Breast epithelium (tissue), 4 donors: ENCODE measurements around the gene MAN2A1. TPM values are rescaled to one million over a fixed set of nuclear protein-coding genes. Genes with fewer than 3 reads are reported as not detected.

Source experiments
- DNase-seq, 2 donors: peaks; one replicate each; pipeline ENCODE4 v3.0.0-alpha.2; 2019; ENCODE audit warnings: low spot score in 2 of 2
- H3K27ac ChIP-seq, 2 donors: fragments of 200-600 bp; sonication (generic) in 1 of 2; one replicate each; pipeline ENCODE4 v1.5.1; 2016 to 2019; ENCODE audit warnings: mild to moderate bottlenecking in 1 of 2
- H3K27me3 ChIP-seq, 2 donors: fragments of 200-600 bp; sonication (generic) in 1 of 2; one replicate each; pipeline versions ENCODE4 v1.5.1 to v1.6.0; 2017 to 2019; ENCODE audit warnings: control low read depth in 1 of 2, mild to moderate bottlenecking in 1 of 2
- H3K36me3 ChIP-seq: fragments of 200-600 bp; one replicate; pipeline ENCODE4 v1.5.1; 2019
- H3K4me1 ChIP-seq, 2 donors: fragments of 200-600 bp; sonication (generic); one replicate each; pipeline ENCODE4 v1.5.1; 2016 to 2019; ENCODE audit warnings: control low read depth in 1 of 2
- H3K4me3 ChIP-seq, 3 donors: fragments of 200-600 bp; sonication (generic); 1 replicate in 2 of 3; 2 replicates in 1 of 3; pipeline ENCODE4 v1.5.1; 2016 to 2019; ENCODE audit warnings: mild to moderate bottlenecking in 3 of 3, moderate library complexity in 2 of 3
- H3K9me3 ChIP-seq, 2 donors: fragments of 200-600 bp; sonication (generic) in 1 of 2; one replicate each; pipeline ENCODE4 v1.5.1; 2016 to 2019; ENCODE audit warnings: control low read depth in 1 of 2
- POLR2A ChIP-seq: fragments of 450-650 bp; IDR thresholded peaks from one replicate; pipeline ENCODE4 v1.6.1; 2016; ENCODE audit warnings: antibody characterized with exemption, mild to moderate bottlenecking, moderate library complexity
- POLR2AphosphoS5 ChIP-seq, 3 donors: sonication (generic); formaldehyde crosslinking; IDR thresholded peaks; one replicate each; pipeline ENCODE4 v1.6.1; 2017; ENCODE audit warnings: antibody characterized with exemption in 3 of 3
- intact Hi-C: fragments of 100-400 bp; cut with DNase I; formaldehyde crosslinking; loops from one replicate; pipeline ENCODE4 v1.15.1; 2023; ENCODE audit warnings: low total_unique reads
- total RNA-seq, 3 donors: library from RNA; depleted of rRNA; stranded (reverse); fragments of >200 nt; gene quantifications; one replicate each; pipeline ENCODE4 v1.1.0, GENCODE V29; 2016
- TF ChIP-seq, protein P1 (sequence below), 3 donors: fragments of 450-650 bp; IDR thresholded peaks; one replicate each; pipeline ENCODE4 v1.5.1; 2016 to 2017; ENCODE audit warnings: antibody characterized with exemption in 3 of 3, mild to moderate bottlenecking in 3 of 3, moderate library complexity in 3 of 3

MAN2A1 gene
- total RNA-seq, 3 donors from 2014 or later, result 57.9 to 68.6 (median 63.3) TPM

DNA sequence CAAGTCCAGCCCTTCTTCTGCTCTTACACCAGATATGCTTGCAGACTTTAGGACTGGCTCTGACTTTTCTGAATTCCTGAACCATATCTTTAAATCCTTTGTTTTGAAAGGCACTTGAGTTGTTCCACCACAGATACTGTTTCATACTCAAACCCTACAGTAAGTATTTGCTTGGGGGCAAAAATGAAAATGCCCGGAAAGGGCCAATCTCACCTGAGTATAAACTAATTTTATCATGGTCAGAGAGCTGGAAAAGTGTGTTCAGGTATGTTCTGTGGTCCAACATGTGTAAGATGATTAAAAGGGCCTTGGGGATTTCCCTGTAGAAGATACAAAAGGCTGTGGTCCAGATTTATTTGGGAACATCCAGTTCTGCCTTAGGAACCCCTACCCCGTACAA, 225.2 kb downstream of the MAN2A1 start:
- Histone ChIP-seq H3K9me3 (no peaks in the 10 kb centered on the region), H3K36me3 (no peaks in the 10 kb centered on the region), H3K27ac (no peak overlapping the region), H3K27me3 (no peaks in the 10 kb centered on the region), H3K4me3 (no peak overlapping the region), H3K4me1 (no peaks in the 10 kb centered on the region)
- intact Hi-C loops, result no loop called here
- no peak for DNase-seq
- TF ChIP-seq POLR2AphosphoS5 (IDR thresholded peaks at IDR 0.05) (no peak), POLR2A (no peak)
- TF ChIP-seq, protein P1, sequence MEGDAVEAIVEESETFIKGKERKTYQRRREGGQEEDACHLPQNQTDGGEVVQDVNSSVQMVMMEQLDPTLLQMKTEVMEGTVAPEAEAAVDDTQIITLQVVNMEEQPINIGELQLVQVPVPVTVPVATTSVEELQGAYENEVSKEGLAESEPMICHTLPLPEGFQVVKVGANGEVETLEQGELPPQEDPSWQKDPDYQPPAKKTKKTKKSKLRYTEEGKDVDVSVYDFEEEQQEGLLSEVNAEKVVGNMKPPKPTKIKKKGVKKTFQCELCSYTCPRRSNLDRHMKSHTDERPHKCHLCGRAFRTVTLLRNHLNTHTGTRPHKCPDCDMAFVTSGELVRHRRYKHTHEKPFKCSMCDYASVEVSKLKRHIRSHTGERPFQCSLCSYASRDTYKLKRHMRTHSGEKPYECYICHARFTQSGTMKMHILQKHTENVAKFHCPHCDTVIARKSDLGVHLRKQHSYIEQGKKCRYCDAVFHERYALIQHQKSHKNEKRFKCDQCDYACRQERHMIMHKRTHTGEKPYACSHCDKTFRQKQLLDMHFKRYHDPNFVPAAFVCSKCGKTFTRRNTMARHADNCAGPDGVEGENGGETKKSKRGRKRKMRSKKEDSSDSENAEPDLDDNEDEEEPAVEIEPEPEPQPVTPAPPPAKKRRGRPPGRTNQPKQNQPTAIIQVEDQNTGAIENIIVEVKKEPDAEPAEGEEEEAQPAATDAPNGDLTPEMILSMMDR (IDR thresholded peaks at IDR 0.05), result no peak

DNA sequence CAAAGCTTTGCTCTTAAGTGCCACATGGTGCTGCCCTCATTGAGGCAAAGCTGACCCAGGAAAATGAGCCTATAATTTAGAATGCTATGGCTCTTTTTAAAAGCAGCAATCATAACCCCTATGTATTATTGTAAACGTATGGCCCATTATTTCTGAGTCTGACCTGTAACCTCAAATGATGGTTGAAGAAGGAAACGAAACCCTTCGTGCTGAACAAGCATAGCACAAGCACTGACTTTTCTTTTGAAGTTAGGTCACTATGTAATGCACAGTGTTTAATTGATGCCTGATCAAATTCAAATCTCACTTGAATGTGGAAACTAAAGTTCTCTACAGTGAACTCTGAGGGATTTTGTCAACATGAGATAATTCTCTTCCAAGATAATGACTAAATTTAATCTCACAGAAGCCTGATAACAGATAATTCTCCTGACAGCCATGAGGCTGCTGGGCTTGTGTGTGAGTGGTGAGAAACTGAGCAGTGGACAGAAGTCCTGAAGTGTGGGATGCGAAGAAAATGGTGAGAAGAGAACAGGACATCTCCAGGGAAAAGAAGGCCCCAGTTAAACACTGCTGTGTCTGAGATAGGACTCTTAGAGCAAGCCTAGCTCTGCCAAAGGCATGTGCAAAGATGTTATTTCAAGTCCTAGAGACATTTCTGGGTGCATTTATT, 226.9 kb downstream of the MAN2A1 start:
- Histone ChIP-seq H3K36me3 (no peaks in the 10 kb centered on the region), H3K27me3 (no peaks in the 10 kb centered on the region), H3K9me3 (no peaks in the 10 kb centered on the region), H3K4me3 (no peak overlapping the region), H3K27ac (no peak overlapping the region), H3K4me1 (no peaks in the 10 kb centered on the region)
- intact Hi-C loops, result no loop called here
- no peak for DNase-seq
- TF ChIP-seq POLR2A, result no peak
- no peak for TF ChIP-seq POLR2AphosphoS5 (IDR thresholded peaks at IDR 0.05)
- TF ChIP-seq, protein P1 (IDR thresholded peaks at IDR 0.05), result no peak
